Lower lobe of right lung (tissue), 2 donors: ENCODE results near the gene CNOT8. TPM values are rescaled to one million over a fixed set of nuclear protein-coding genes. Genes with fewer than 3 reads are reported as not detected.

ENCODE experiments used
- ATAC-seq, 2 donors: fragments of 200-7000 bp; cut with Tn5 transposase; one replicate each; pipeline ENCODE4 v1.9.1; 2020 to 2022; ENCODE audit warnings: mild to moderate bottlenecking in 2 of 2, moderate library complexity in 2 of 2
- DNase-seq: peaks from one replicate; pipeline ENCODE4 v3.0.0-alpha.2; 2020
- H3K27ac ChIP-seq: fragments of 200-600 bp; one replicate; pipeline ENCODE4 v1.8.0; 2022
- H3K27me3 ChIP-seq: fragments of 200-600 bp; one replicate; pipeline ENCODE4 v1.8.0; 2022; ENCODE audit warnings: low read depth
- H3K36me3 ChIP-seq: fragments of 200-600 bp; one replicate; pipeline ENCODE4 v1.8.0; 2022; ENCODE audit warnings: mild to moderate bottlenecking
- H3K4me1 ChIP-seq: fragments of 200-600 bp; one replicate; pipeline ENCODE4 v1.8.0; 2022
- H3K4me3 ChIP-seq: fragments of 200-600 bp; one replicate; pipeline ENCODE4 v1.8.0; 2022; ENCODE audit warnings: mild to moderate bottlenecking
- H3K9me3 ChIP-seq: fragments of 200-600 bp; one replicate; pipeline ENCODE4 v1.8.0; 2022
- CTCF ChIP-seq: fragments of 200-600 bp; IDR thresholded peaks from one replicate; pipeline ENCODE4 v1.8.0; 2022; ENCODE audit warnings: antibody characterized with exemption, mild to moderate bottlenecking
- intact Hi-C: fragments of 100-400 bp; cut with DNase I; formaldehyde crosslinking; loops from one replicate; pipeline ENCODE4 v1.11.0; 2022
- total RNA-seq: library from RNA; stranded (reverse); fragmentation: NEBNext Ultra II Directional; extraction: Animal tissue kit (Norgen Biotek cat#: 25700); gene quantifications from one replicate; pipeline ENCODE4 v1.2.1, GENCODE V29; 2021
- donor health status: DM: no; HTN: yes; CAD: no; lungs with severe emphysema.

Gene CNOT8
- total RNA-seq, 1 donor from 2014 or later: 106 TPM

DNA sequence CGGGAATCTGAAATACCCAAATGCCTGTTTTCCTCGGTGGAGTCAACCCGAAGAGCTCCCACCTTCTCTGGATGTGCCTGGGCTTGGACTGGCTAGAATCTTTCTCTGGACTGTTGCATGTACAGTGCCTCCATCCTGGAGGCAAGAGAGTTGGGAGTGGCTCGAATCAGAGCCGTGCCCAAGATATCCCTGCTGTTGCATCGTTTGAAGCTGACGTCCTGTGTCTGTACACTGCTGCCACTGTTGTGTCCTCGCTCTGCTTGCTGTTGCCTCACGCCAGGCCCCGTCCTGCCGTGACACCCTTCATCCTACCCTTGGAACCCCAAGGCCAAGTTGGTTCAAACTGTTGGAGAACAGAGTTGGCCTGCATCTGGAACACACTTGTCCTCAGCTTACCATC, 43.4 kb upstream of the CNOT8 start:
- no peak for ATAC-seq
- Histone ChIP-seq H3K27me3 (no peaks in the 10 kb centered on the region), H3K4me3 (no peak overlapping the region), H3K9me3 (no peaks in the 10 kb centered on the region), H3K4me1 (peaks cover 16% of the 10 kb centered on the region), H3K27ac (no peak overlapping the region), H3K36me3 (peaks cover 99% of the 10 kb centered on the region)
- intact Hi-C loops: loop anchor here (10.0 kb wide), 1 partner anchor 160 kb away; no protein-coding TSS in a partner anchor
- DNase-seq: no peak
- TF ChIP-seq CTCF: no peak

- no peak for TF ChIP-seq CTCF
- DNase-seq: no peak
- intact Hi-C loops: loop anchor here (10.0 kb wide), 1 partner anchor 161 kb away; no protein-coding TSS in a partner anchor
- Histone ChIP-seq H3K4me1 (peaks cover 16% of the 10 kb centered on the region), H3K27me3 (no peaks in the 10 kb centered on the region), H3K9me3 (no peaks in the 10 kb centered on the region), H3K27ac (no peak overlapping the region), H3K4me3 (no peak overlapping the region), H3K36me3 (peaks cover 99% of the 10 kb centered on the region)
- ATAC-seq: no peak
These were observed 42.7 kb upstream of the CNOT8 start for GRCh38 chr5:154815684-154816247.

GRCh38 chr5:154816891-154817492, 41.4 kb upstream of the CNOT8 start:
- no peak for TF ChIP-seq CTCF
- no peak for DNase-seq
- intact Hi-C loops: loop anchor here (10.0 kb wide), 1 partner anchor 162 kb away; no protein-coding TSS in a partner anchor

DNA sequence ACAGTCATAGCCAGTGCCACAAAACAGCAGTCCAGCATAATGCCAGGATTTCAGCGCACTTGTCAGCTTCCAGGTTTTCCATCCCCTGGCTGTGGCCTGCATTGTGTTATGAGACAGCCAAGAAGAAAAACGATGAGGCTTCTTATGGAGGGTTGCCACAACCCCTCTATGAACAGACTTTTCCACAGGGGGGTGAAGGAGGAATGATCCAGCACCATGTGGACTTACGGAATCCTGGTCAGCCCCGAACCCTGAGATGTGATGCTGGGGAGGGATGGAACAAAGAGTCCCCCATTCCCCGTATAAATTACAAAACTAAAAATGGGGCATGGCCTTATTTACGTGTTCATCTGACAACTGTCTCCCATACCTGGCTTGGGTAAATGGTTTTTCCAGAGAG, 40.6 kb upstream of the CNOT8 start:
- no peak for TF ChIP-seq CTCF
- ATAC-seq (no peak), DNase-seq (no peak)
- Histone ChIP-seq H3K9me3 (no peaks in the 10 kb centered on the region), H3K27ac (no peak overlapping the region), H3K27me3 (no peaks in the 10 kb centered on the region), H3K36me3 (peaks cover 99% of the 10 kb centered on the region), H3K4me1 (peaks cover 7% of the 10 kb centered on the region), H3K4me3 (no peak overlapping the region)
- intact Hi-C loops: loop anchor here (10.0 kb wide), 1 partner anchor 163 kb away; no protein-coding TSS in a partner anchor

More at GRCh38 chr5:154816891-154817492, 41.4 kb upstream of the CNOT8 start:
- H3K36me3 ChIP-seq: peaks cover 99% of the 10 kb centered on the region
- H3K4me1 ChIP-seq: peaks cover 10% of the 10 kb centered on the region
- ATAC-seq: no peak
- H3K27me3 ChIP-seq: no peaks in the 10 kb centered on the region
- no peaks in the 10 kb centered on the region for H3K9me3 ChIP-seq
- no peak overlapping the region for H3K27ac ChIP-seq
- no peak overlapping the region for H3K4me3 ChIP-seq

- no peak for DNase-seq
- H3K4me1 ChIP-seq: peaks cover 7% of the 10 kb centered on the region
- H3K36me3 ChIP-seq: peaks cover 99% of the 10 kb centered on the region
- intact Hi-C loops: loop anchor here (10.0 kb wide), 1 partner anchor 164 kb away; no protein-coding TSS in a partner anchor
- ATAC-seq: no peak
- H3K27me3 ChIP-seq: no peaks in the 10 kb centered on the region
- H3K27ac ChIP-seq: no peak overlapping the region
- TF ChIP-seq CTCF: no peak
- no peak overlapping the region for H3K4me3 ChIP-seq
- no peaks in the 10 kb centered on the region for H3K9me3 ChIP-seq
These were observed 39.8 kb upstream of the CNOT8 start for GRCh38 chr5:154818471-154819116.
